GM18498 (cell line): Measurements from ENCODE around the gene TBX1.

ENCODE experiments used
- ATAC-seq: cut with Tn5 transposase; IDR thresholded peaks from one replicate; pipeline ENCODE4 v1.9.1; 2021; ENCODE audit warnings: mild to moderate bottlenecking, moderate library complexity; ENCODE audit not compliant: unreplicated experiment

Gene TBX1

DNA sequence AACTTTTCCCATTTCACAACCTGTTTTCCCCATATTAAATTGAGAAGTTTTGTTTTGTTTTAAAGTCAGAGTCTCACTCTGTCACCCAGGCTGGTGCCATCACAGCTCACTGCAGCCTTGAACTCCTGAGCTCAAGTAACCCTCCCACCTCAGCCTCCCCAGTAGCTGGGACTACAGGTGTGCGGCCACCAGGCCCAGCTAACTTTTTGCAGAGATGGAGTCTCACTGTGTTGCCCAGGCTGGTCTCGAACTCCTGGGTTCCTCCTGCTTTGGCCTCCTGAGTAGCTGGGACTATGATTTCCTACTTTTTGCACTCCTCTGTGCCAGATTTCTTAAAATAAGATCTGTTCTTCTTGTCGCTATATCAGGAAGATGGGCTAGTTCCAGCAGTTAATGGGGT is 49.2 kb downstream of the TBX1 start:
- ATAC-seq, result no peak

DNA sequence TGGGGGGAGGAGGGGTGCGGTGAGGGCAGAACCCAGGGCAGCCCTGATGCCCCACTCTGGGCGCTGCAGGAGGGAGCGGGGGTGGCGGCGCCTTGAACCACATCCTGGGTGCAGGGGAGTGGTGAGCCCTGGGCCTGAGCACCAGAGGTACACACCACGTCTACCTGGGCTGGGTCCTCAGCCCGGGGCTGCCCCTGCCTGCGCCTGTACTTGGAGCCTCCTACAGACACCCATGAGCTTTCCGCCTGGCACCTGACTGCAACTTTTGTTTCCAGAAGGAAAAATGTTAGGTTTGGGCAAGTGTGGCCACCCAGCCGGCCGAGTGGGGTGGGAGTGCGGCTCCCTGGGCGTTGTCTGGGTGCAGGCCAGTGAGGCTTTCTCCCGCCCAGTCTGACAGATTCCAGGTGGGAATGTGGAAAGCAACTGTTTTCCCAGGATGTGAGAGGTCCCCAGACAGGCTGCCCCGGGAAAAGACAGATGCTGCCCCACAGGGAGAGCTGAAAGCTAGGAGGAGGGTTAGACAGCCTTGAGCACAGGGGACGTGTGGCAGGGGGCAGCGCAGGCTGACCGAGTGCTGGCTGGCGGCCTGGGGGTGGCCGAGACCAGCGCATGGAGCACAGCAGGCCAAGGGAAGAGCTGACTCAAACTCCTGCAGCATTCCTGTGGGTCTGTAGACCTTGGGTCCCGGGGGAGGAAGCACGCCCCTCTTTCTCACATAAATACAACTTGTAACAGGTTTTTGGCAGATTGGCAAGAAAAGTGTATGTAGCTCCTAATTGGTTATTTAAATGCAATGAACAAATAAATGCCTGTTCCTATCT is 50.0 kb downstream of the TBX1 start:
- no peak for ATAC-seq

DNA sequence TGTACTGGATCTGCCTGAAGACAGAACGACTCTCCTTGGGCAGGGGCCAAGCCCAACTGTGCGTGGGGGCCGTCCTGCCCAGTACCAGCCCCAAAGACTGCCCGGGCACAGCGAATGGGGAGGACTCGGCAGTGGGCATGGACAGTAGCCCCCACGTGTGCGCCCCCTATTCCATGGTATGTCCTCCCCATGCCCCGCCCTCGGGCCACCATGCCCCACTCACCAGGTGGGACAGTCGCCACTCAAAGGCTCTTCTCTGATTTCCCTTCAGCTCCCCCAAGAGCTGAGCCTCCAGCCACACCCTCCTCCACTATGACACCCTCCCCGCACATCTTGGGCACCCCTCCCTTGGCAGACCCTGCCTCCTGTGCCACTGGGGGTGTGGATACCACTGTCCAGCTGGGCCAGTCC is 50.6 kb downstream of the TBX1 start:
- ATAC-seq, result no peak

- no peak for ATAC-seq
Measured at GRCh38 chr22:19811811-19812771, 51.5 kb downstream of the TBX1 start.

- no peak for ATAC-seq
Measured at GRCh38 chr22:19812910-19813309, 52.3 kb downstream of the TBX1 start.

GRCh38 chr22:19814428-19814827 is 53.9 kb downstream of the TBX1 start:
- no peak for ATAC-seq

- no peak for ATAC-seq
Measured at GRCh38 chr22:19815093-19815822, 54.7 kb downstream of the TBX1 start.

- ATAC-seq, result no peak
Measured at GRCh38 chr22:19815823-19816290, 55.3 kb downstream of the TBX1 start.

DNA sequence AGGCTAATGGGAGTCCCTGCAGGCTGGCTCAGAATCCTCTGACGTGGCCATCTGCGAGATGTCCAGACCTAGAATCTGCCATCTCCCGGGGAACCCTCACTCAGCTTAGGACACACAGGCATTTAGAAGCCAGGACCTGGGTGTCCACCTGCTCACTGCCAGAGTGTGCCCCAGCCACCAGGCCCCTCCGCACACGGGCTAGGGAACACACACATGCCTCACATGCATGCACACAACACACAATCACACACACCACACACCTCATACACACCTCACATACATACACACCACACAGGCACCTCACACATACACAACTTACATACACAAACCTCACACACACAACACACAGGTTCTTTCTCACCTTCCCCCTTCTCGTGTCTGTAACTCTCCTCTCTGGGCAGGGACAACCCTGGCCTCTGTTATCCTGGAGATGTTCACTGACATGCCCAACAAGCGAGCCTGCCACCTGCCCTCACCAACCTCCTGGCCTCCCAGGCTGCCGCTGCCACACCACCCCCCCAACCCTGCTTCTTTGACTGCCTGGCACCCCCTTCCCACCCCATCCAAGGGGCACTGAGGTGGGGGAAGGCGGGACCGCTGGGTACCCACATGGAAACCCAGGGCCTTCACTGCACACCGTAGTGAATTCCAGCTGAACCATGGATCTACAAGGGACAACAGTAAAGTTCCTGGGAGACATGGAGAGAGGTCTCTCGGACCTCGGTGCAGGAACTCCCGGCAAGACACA is 56.0 kb downstream of the TBX1 start:
- ATAC-seq, result no peak
